Keratinocyte (primary cell): ENCODE measurements around the gene KCNQ2. TPM values are rescaled to one million over a fixed set of nuclear protein-coding genes. Genes with fewer than 3 reads are reported as not detected.

ENCODE experiments used
- DNase-seq: peaks from one replicate; pipeline ENCODE4 v3.0.0-alpha.2; 2011; ENCODE audit warnings: low read depth, missing footprints, low spot score
- FAIRE-seq: peaks from 2 replicates; lab custom pipeline; 2011; peaks lifted over from hg19 to GRCh38; lab: Jason Lieb, UNC
- H2AFZ ChIP-seq: 2 replicates; pipeline ENCODE4 v1.6.0; 2012; ENCODE audit warnings: low read length, control low read depth, inconsistent platforms; ENCODE audit not compliant: control insufficient read depth
- H3K27ac ChIP-seq: 2 replicates; pipeline ENCODE4 v1.5.1; 2011; ENCODE audit warnings: low read length; ENCODE audit not compliant: control insufficient read depth, insufficient read depth
- H3K27me3 ChIP-seq: 3 replicates; pipeline ENCODE4 v1.6.0; 2011; ENCODE audit warnings: low read length; ENCODE audit not compliant: control insufficient read depth, insufficient read depth; ENCODE audit errors: extremely low read depth
- H3K36me3 ChIP-seq, 2 experiments: 2 replicates in 1 of 2; 3 replicates in 1 of 2; pipeline ENCODE4 v1.5.1; 2011; ENCODE audit warnings: low read length in 2 of 2, mild to moderate bottlenecking in 1 of 2; ENCODE audit not compliant: control insufficient read depth in 2 of 2, insufficient read depth in 2 of 2; ENCODE audit errors: extremely low read depth in 1 of 2
- H3K4me1 ChIP-seq: 3 replicates; pipeline ENCODE4 v1.5.1; 2011; ENCODE audit warnings: low read length; ENCODE audit not compliant: control insufficient read depth, insufficient read depth; ENCODE audit errors: extremely low read depth
- H3K4me2 ChIP-seq: 3 replicates; pipeline ENCODE4 v1.6.0; 2011; ENCODE audit warnings: low read depth, low read length; ENCODE audit not compliant: control insufficient read depth, insufficient read depth; ENCODE audit errors: extremely low read depth
- H3K4me3 ChIP-seq, 3 experiments: fragments of 200-600 bp in 1 of 3; sonication (generic) in 1 of 3; 2 replicates in 2 of 3; 3 replicates in 1 of 3; pipeline ENCODE4 v1.5.1; 2011 to 2016; ENCODE audit warnings: low read length in 3 of 3, mild to moderate bottlenecking in 3 of 3, control low read depth in 2 of 3, inconsistent platforms in 1 of 3, low read depth in 1 of 3, mixed read lengths in 1 of 3, mixed run types in 1 of 3, moderate library complexity in 1 of 3; ENCODE audit not compliant: control insufficient read depth in 2 of 3, insufficient read depth in 2 of 3; ENCODE audit errors: extremely low read depth in 1 of 3
- H3K79me2 ChIP-seq: 2 replicates; pipeline ENCODE4 v1.6.0; 2012; ENCODE audit warnings: low read length; ENCODE audit not compliant: control insufficient read depth, insufficient read depth
- H3K9ac ChIP-seq: 3 replicates; pipeline ENCODE4 v1.6.0; 2011; ENCODE audit warnings: low read length; ENCODE audit not compliant: control insufficient read depth, insufficient read depth; ENCODE audit errors: extremely low read depth
- H3K9me1 ChIP-seq: 3 replicates; pipeline ENCODE4 v1.6.0; 2011; ENCODE audit warnings: low read length; ENCODE audit not compliant: control insufficient read depth, insufficient read depth; ENCODE audit errors: extremely low read depth
- H3K9me3 ChIP-seq: 2 replicates; pipeline ENCODE4 v1.5.1; 2012; ENCODE audit warnings: low read depth, low read length; ENCODE audit not compliant: control insufficient read depth
- H4K20me1 ChIP-seq: 3 replicates; pipeline ENCODE4 v1.6.0; 2011; ENCODE audit warnings: low read length; ENCODE audit not compliant: control insufficient read depth, insufficient read depth; ENCODE audit errors: extremely low read depth
- CTCF ChIP-seq, 3 experiments: IDR thresholded peaks in 1 of 3; conservative IDR thresholded peaks in 1 of 3; optimal IDR thresholded peaks in 1 of 3; 2 replicates in 2 of 3; 3 replicates in 1 of 3; pipeline versions ENCODE3 to v1.5.1; 2011; ENCODE audit warnings: low read length in 3 of 3, mild to moderate bottlenecking in 3 of 3, moderate library complexity in 2 of 3, control low read depth in 1 of 3, inconsistent platforms in 1 of 3; ENCODE audit not compliant: insufficient read depth in 2 of 3; ENCODE audit errors: extremely low read depth in 1 of 3
- EZH2 ChIP-seq: IDR thresholded peaks from one replicate; pipeline ENCODE4 v1.6.1; 2012; ENCODE audit warnings: inconsistent platforms, mild to moderate bottlenecking, low read length, moderate library complexity
- dilution Hi-C: fragments of 300-500 bp; cut with MboI; formaldehyde crosslinking; loops from one replicate; pipeline ENCODE4 v1.7.0; 2020; ENCODE audit warnings: low sequenced_read_pairs; ENCODE audit not compliant: extremely low pct_ligation_motif_present
- polyA plus RNA-seq, 5 experiments: library from polyadenylated mRNA; depleted of rRNA in 3 of 5; stranded (reverse) in 3 of 5; stranded (forward) in 1 of 5; unstranded in 1 of 5; fragments of >200 nt; gene quantifications; 1 replicate in 1 of 5; 2 replicates in 3 of 5; 3 replicates in 1 of 5; pipeline versions ENCODE4 v1.2.1 to v1.2.3, GENCODE V29; 2011 to 2012; ENCODE audit warnings: missing spikeins in 2 of 5, low read depth in 1 of 5, low replicate concordance in 1 of 5

Gene KCNQ2
- polyA plus RNA-seq, 1 donor (not counting 4 experiments of a cell fraction or from before 2014, with no cell fraction given): not detected

GRCh38 chr20:63363013-63363957, 109.2 kb downstream of the KCNQ2 start:
- peaks cover 36% of the 10 kb centered on the region for H3K27me3 ChIP-seq
- no peak for TF ChIP-seq CTCF (optimal IDR thresholded peaks at IDR 0.05 in 1 of 3, IDR thresholded peaks at IDR 0.05 in 1 of 3, conservative IDR thresholded peaks at IDR 0.05 in 1 of 3; ENCODE audit: extremely low read depth in 1 of 3, insufficient read depth in 2 of 3, low read length in 3 of 3)
- TF ChIP-seq EZH2: no peak
- H4K20me1 ChIP-seq: no peaks in the 10 kb centered on the region
- no peaks in the 10 kb centered on the region for H3K79me2 ChIP-seq
- no peak overlapping the region for H3K27ac ChIP-seq
- H3K36me3 ChIP-seq: no peaks in the 10 kb centered on the region
- no peak overlapping the region for H3K4me3 ChIP-seq
- no peak for DNase-seq
- no peak for FAIRE-seq
- H2AFZ ChIP-seq: no peak overlapping the region
- no peak overlapping the region for H3K4me2 ChIP-seq
- dilution Hi-C loops: no loop called here
- H3K9me1 ChIP-seq: no peaks in the 10 kb centered on the region
- no peaks in the 10 kb centered on the region for H3K4me1 ChIP-seq
- no peak overlapping the region for H3K9ac ChIP-seq
- H3K9me3 ChIP-seq: no peaks in the 10 kb centered on the region

GRCh38 chr20:63362436-63363009, 109.9 kb downstream of the KCNQ2 start:
- Histone ChIP-seq H3K27me3 (peaks cover 41% of the 10 kb centered on the region), H3K36me3 (no peaks in the 10 kb centered on the region), H3K27ac (no peak overlapping the region), H3K9ac (no peak overlapping the region), H3K79me2 (no peaks in the 10 kb centered on the region), H3K4me3 (no peak overlapping the region), H3K9me3 (no peaks in the 10 kb centered on the region), H4K20me1 (no peaks in the 10 kb centered on the region), H3K9me1 (no peaks in the 10 kb centered on the region), H3K4me1 (no peaks in the 10 kb centered on the region), H3K4me2 (no peak overlapping the region), H2AFZ (no peak overlapping the region)
- DNase-seq (no peak), FAIRE-seq (no peak)
- TF ChIP-seq EZH2 (no peak), CTCF (optimal IDR thresholded peaks at IDR 0.05 in 1 of 3, IDR thresholded peaks at IDR 0.05 in 1 of 3, conservative IDR thresholded peaks at IDR 0.05 in 1 of 3; ENCODE audit: extremely low read depth in 1 of 3, insufficient read depth in 2 of 3, low read length in 3 of 3) (no peak)
- dilution Hi-C loops: no loop called here
